ENCODE data around the gene LUZP2. TPM values are rescaled to one million over a fixed set of nuclear protein-coding genes. Genes with fewer than 3 reads are reported as not detected.

The LUZP2 gene
- total RNA-seq, 4 donors from 2014 or later, result 0.23 to 0.83 (median 0.48) TPM

DNA sequence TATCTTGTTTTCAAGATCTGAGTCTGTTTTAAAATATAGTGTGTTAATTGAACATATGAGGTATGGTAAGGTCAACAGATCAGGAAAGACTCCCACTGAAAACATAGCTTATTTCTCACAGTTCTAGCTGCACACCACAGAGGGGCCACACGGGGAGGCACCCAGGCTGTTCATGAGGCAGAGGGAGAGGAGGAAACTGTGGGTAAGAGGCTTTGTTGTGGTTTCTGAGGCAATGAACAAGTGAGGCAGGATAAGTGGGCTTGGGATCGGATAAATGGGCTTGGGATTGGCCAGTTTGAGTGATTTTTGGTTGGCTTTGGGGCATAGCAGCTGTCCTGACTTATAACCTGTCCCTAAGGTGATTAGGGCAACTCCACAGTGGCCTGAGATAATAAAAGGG is 242.1 kb downstream of the LUZP2 start:
- H3K27ac ChIP-seq, result no peak overlapping the region
- H3K9me3 ChIP-seq, result no peaks in the 10 kb centered on the region
- H3K4me3 ChIP-seq, result no peak overlapping the region
- no peak for DNase-seq
- intact Hi-C loops (cut with DNase I), result no loop called here
- TF ChIP-seq, protein P1, sequence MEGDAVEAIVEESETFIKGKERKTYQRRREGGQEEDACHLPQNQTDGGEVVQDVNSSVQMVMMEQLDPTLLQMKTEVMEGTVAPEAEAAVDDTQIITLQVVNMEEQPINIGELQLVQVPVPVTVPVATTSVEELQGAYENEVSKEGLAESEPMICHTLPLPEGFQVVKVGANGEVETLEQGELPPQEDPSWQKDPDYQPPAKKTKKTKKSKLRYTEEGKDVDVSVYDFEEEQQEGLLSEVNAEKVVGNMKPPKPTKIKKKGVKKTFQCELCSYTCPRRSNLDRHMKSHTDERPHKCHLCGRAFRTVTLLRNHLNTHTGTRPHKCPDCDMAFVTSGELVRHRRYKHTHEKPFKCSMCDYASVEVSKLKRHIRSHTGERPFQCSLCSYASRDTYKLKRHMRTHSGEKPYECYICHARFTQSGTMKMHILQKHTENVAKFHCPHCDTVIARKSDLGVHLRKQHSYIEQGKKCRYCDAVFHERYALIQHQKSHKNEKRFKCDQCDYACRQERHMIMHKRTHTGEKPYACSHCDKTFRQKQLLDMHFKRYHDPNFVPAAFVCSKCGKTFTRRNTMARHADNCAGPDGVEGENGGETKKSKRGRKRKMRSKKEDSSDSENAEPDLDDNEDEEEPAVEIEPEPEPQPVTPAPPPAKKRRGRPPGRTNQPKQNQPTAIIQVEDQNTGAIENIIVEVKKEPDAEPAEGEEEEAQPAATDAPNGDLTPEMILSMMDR (IDR thresholded peaks at IDR 0.05), result no peak
- no peak for TF ChIP-seq POLR2A (IDR thresholded peaks at IDR 0.05)
- 47 to 65% methylated on average over 2 of the region's 2 CpGs for WGBS, 2 donors
- no peaks in the 10 kb centered on the region for H3K27me3 ChIP-seq
- no peaks in the 10 kb centered on the region for H3K4me1 ChIP-seq
- H3K36me3 ChIP-seq, result no peaks in the 10 kb centered on the region

DNA sequence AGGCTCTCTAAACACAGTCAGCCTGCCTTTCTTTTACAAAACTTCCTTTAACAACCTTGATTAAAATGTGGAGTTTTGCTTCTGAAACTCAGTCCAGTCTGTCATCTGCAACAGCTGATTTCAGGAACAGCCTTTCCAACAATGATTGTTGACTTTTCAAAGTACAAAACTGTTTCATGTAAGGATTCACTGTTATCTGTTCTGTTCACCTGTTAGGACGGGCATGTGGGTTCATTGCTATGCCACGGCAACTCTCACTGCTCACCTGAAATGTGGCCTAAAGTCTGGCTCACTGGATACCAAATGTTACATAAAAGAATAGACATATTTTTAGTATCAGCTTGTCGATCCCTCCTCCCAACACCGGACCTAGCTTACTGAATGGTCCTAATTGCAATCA is 242.8 kb downstream of the LUZP2 start:
- intact Hi-C loops (cut with DNase I), result no loop called here
- Histone ChIP-seq H3K4me1 (no peaks in the 10 kb centered on the region), H3K4me3 (no peak overlapping the region), H3K9me3 (no peaks in the 10 kb centered on the region), H3K27me3 (no peaks in the 10 kb centered on the region), H3K36me3 (no peaks in the 10 kb centered on the region), H3K27ac (no peak overlapping the region)
- WGBS, 2 donors, result 69 to 81% methylated on average over 4 of the region's 4 CpGs
- TF ChIP-seq, protein P1 (IDR thresholded peaks at IDR 0.05), result no peak
- no peak for TF ChIP-seq POLR2A (IDR thresholded peaks at IDR 0.05)
- DNase-seq, result no peak

DNA sequence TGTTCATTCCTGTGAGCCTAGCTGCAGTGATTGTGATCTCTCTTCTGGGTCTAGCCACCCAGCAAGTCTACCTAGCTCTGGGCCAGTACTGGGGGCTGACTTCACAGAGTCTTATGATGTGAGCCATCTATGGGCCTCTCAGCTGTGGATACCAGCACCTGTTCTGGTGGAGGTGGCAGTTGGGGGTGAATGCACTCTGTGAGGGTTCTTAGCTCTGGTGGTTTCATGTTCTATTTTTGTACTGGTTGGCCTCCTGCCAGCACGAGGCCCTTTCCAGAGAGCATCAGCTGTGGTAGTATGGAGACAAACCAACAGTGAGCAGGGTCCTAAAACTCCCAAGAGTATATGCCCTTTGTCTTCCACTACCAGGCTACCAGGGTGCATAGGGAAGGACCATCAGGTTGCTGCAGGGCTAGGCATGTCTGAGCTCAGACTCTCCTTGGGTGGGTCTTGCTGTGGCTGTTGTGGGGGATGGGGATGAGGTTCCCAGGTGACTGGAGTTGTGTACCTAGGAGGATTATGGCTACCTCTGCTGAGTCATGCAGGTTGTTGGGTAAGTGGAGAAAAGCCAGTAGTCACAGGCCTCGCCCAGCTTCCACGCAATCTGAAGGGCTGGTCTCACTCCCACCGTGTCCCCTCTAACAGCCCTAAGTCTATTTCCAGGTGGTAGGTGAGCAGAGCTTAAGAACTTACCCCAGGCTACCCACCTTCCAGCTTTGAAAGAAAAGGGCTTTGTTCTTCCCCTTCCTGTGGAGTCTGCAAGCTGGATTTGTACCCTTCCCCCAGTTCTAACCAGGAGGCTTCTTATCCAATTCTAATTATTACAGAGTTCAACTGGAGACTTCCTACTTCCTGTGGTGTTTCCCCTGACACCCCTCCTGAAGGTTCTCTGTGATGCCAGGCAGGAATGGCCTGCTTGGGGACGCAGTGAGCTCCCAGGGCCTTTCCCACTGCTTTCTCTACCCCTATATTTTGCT is 250.7 kb downstream of the LUZP2 start:
- WGBS, 2 donors, result 50 to 67% methylated on average over 2 to 5 of the region's 5 CpGs
- intact Hi-C loops (cut with DNase I), result no loop called here
- no peak for DNase-seq
- Histone ChIP-seq H3K36me3 (no peaks in the 10 kb centered on the region), H3K27me3 (no peaks in the 10 kb centered on the region), H3K27ac (peak overlapping the region in 3 of 4 donors; percentile 38 to 63 (median 49)), H3K4me1 (peaks cover 0 to 12% (median 3%) of the 10 kb centered on the region in 3 donors), H3K4me3 (no peak overlapping the region), H3K9me3 (no peaks in the 10 kb centered on the region)
- TF ChIP-seq, protein P1 (IDR thresholded peaks at IDR 0.05), result no peak
- TF ChIP-seq POLR2A (IDR thresholded peaks at IDR 0.05), result no peak

DNA sequence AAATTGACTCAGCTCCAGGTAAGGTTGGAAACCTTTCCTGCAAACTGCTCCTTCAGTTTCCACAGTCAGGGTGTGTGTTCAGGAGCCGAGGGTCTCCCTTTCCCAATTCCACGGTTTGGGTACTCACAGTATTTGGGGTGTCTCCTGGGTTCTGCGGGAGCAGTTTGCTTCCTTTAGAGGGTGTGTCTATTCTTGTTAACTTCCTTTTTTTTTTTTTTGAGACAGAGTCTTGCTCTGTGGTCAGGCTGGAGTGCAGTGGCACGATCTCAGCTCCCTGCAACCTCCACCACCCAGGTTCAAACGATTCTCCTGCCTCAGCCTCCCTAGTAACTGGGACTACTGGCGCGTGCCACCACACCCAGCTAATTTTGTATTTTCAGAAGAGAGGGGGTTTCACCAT is 251.4 kb downstream of the LUZP2 start:
- 59 to 90% methylated on average over 6 to 7 of the region's 7 CpGs for WGBS, 2 donors

DNA sequence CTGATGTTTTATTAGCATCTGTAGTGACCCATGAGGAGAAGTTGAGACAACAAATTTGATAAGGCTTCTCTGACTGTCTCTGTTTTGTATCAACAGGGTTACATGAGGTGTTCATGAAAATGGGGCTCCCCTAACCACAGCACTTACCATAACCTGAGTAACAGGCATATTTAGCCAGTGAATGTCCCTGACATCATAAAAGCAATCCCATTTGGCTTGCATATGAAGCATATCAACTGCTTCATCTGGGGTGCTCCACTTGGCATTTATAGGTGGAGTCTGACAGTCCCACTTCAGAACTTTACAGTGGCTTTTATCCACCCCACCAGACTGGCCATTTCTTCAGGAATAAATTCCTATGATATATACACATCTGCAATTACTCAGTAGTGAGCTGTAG is 257.6 kb downstream of the LUZP2 start:
- no peak overlapping the region for H3K4me3 ChIP-seq
- H3K27ac ChIP-seq, result no peak overlapping the region
- no peaks in the 10 kb centered on the region for H3K9me3 ChIP-seq
- TF ChIP-seq POLR2A (IDR thresholded peaks at IDR 0.05), result no peak
- TF ChIP-seq, protein P1 (IDR thresholded peaks at IDR 0.05), result no peak
- intact Hi-C loops (cut with DNase I), result no loop called here
- H3K4me1 ChIP-seq, result peaks cover 0 to 15% (median 0%) of the 10 kb centered on the region in 3 donors
- H3K27me3 ChIP-seq, result no peaks in the 10 kb centered on the region
- no peaks in the 10 kb centered on the region for H3K36me3 ChIP-seq
- DNase-seq, result no peak

More for the DNA sequence above, 251.4 kb downstream of the LUZP2 start:
- TF ChIP-seq POLR2A (IDR thresholded peaks at IDR 0.05), result no peak
- TF ChIP-seq, protein P1 (IDR thresholded peaks at IDR 0.05), result no peak
- no peak for DNase-seq
- H3K4me1 ChIP-seq, result peaks cover 0 to 12% (median 3%) of the 10 kb centered on the region in 3 donors
- intact Hi-C loops (cut with DNase I), result no loop called here
- H3K27me3 ChIP-seq, result no peaks in the 10 kb centered on the region
- H3K36me3 ChIP-seq, result no peaks in the 10 kb centered on the region
- H3K4me3 ChIP-seq, result no peak overlapping the region
- no peaks in the 10 kb centered on the region for H3K9me3 ChIP-seq
- H3K27ac ChIP-seq, result peak overlapping the region in 3 of 4 donors; percentile 38 to 63 (median 49)
